PC-9 (cell line): ENCODE measurements around the gene ENPP3.

Experiments
- CTCF ChIP-seq: fragments of 200-600 bp; sonication (generic); conservative IDR thresholded peaks from 2 replicates; pipeline ENCODE4 v1.6.1; 2017; ENCODE audit warnings: mixed run types, antibody characterized with exemption, mild to moderate bottlenecking, moderate library complexity
- EZH2 ChIP-seq: fragments of 200-600 bp; sonication (generic); IDR thresholded peaks from 2 replicates; pipeline ENCODE4 v1.8.0; 2017; ENCODE audit warnings: antibody characterized with exemption, low read depth

DNA sequence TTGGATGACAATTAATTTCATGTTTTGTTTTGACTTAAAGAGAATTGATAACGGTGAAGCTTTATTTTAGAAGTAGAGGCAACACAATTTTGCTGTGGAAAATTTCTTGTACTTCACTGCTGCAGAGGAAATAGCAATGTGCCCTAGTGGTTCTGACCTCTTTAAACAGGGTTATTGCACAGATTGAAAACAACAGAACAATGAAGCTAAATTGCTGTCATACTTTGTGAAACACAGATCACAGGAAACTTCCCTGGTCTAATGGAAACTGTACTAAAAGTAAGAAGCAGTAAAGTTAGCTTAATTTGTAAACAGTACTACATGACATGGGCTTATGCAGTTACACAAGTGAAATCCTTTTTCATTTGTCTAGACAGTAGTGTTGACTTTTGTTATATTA is 32.8 kb downstream of the ENPP3 start:
- TF ChIP-seq CTCF: no peak
- no peak for TF ChIP-seq EZH2
